B cell (primary cell): ENCODE results near the gene SART1.

ENCODE experiments used
- CTCF ChIP-seq: fragments of 200-600 bp; IDR thresholded peaks from one replicate; pipeline ENCODE4 v1.8.0; 2022; ENCODE audit warnings: antibody characterized with exemption, mild to moderate bottlenecking
- EZH2 ChIP-seq: IDR thresholded peaks from 2 replicates; pipeline ENCODE4 v1.6.1; 2012; ENCODE audit warnings: borderline replicate concordance, low read depth, mild to moderate bottlenecking, moderate library complexity, low read length; ENCODE audit not compliant: insufficient read depth, poor library complexity, severe bottlenecking

- TF ChIP-seq CTCF (no peak), EZH2 (no peak)
Measured at GRCh38 chr11:65947133-65947532, 14.4 kb upstream of the SART1 start.
